GM19372 (cell line): ENCODE results near the gene PCDHB4.
"Not testable (repeated sequence)": the region's sequence is repeated elsewhere in the genome, so short reads cannot be mapped to it uniquely, and the experiment has no call there.

Source experiments
- ATAC-seq: cut with Tn5 transposase; IDR thresholded peaks from one replicate; pipeline ENCODE4 v1.9.1; 2021; ENCODE audit warnings: mild to moderate bottlenecking, low read depth, moderate library complexity; ENCODE audit not compliant: unreplicated experiment

The PCDHB4 gene

GRCh38 chr5:141149812-141150211, 28.2 kb downstream of the PCDHB4 start, which contains the start of gene PCDHB6:
PCDHB6 (plus strand) TSS chr5:141150057; CDS start chr5:141150258, 201 bp downstream.
- ATAC-seq, result no peak

- no peak for ATAC-seq
Observed at GRCh38 chr5:141150224-141150992, 28.8 kb downstream of the PCDHB4 start.

DNA sequence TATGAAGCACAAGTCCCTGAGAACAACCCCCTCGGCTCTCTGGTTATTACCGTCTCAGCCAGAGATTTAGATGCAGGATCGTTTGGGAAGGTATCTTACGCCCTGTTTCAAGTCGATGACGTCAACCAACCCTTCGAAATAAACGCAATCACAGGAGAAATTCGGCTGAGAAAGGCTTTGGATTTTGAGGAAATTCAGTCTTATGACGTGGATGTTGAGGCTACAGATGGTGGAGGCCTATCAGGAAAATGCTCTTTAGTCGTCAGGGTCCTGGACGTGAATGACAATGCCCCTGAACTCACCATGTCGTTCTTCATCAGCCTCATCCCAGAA, 29.3 kb downstream of the PCDHB4 start:
- ATAC-seq, result no peak

DNA sequence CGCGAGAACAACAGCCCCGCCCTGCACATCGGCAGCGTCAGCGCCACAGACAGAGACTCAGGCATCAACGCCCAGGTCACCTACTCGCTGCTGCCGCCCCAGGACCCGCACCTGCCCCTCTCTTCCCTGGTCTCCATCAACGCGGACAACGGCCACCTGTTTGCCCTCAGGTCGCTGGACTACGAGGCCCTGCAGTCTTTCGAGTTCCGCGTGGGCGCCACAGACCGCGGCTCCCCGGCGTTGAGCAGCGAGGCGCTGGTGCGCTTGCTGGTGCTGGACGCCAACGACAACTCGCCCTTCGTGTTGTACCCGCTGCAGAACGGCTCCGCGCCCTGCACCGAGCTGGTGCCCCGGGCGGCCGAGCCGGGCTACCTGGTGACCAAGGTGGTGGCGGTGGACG, 30.0 kb downstream of the PCDHB4 start:
- ATAC-seq, result not testable (repeated sequence)

DNA sequence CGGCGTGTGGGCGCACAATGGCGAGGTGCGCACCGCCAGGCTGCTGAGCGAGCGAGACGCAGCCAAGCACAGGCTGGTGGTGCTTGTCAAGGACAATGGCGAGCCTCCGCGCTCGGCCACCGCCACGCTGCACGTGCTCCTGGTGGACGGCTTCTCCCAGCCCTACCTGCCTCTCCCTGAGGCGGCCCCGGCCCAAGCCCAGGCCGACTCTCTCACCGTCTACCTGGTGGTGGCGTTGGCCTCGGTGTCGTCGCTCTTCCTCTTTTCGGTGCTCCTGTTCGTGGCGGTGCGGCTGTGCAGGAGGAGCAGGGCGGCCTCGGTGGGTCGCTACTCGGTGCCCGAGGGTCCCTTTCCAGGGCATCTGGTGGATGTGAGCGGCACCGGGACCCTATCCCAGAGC, 30.5 kb downstream of the PCDHB4 start:
- ATAC-seq, result not testable (repeated sequence)

GRCh38 chr5:141155540-141156374, 34.1 kb downstream of the PCDHB4 start:
- ATAC-seq, result no peak

DNA sequence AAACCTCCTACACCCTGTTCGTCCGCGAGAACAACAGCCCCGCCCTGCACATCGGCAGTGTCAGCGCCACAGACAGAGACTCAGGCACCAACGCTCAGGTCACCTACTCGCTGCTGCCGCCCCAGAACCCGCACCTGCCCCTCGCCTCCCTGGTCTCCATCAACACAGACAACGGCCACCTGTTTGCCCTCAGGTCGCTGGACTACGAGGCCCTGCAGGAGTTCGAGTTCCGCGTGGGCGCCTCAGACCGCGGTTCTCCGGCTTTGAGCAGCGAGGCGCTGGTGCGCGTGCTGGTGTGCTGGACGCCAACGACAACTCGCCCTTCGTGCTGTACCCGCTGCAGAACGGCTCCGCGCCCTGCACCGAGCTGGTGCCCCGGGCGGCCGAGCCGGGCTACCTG, 35.7 kb downstream of the PCDHB4 start:
- not testable (repeated sequence) for ATAC-seq

- not testable (repeated sequence) for ATAC-seq
Observed at GRCh38 chr5:141157901-141158300, 36.3 kb downstream of the PCDHB4 start.

DNA sequence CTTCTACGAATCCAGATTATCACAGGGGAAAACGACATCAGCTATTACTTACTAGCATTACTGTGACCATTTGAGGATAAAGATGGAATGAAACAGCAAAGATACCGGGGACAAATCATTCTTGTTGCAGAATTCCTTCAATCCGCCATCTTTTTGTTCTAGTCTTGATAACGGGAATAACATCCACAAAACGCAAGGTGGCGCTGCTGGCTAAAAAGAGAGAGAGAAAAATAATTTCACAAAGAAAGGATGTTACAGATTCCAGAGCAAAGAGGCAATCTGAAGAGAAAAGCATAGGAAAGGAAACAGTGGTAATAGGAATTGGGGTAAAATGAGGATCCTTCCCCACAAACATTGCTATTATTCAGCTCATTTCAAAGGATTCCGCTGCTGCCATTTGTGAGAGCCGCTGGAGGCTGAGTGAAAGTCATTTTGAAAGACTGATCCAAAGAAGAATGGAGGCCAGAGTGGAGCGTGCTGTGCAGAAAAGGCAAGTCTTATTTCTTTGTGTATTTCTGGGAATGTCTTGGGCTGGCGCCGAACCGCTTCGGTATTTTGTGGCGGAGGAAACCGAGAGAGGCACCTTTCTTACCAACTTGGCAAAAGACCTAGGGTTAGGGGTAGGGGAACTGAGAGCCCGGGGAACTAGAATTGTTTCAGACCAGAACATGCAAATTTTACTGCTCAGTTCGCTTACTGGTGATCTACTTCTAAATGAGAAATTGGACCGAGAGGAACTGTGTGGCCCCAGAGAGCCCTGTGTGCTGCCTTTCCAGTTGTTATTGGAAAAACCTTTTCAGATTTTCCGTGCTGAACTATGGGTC, 51.0 kb downstream of the PCDHB4 start, which contains the start of gene PCDHB7:
TSS of gene PCDHB7 (plus strand) at position 264 of the 824 bp plus-strand sequence. CDS start at position 456, 192 bp downstream.
- no peak for ATAC-seq

DNA sequence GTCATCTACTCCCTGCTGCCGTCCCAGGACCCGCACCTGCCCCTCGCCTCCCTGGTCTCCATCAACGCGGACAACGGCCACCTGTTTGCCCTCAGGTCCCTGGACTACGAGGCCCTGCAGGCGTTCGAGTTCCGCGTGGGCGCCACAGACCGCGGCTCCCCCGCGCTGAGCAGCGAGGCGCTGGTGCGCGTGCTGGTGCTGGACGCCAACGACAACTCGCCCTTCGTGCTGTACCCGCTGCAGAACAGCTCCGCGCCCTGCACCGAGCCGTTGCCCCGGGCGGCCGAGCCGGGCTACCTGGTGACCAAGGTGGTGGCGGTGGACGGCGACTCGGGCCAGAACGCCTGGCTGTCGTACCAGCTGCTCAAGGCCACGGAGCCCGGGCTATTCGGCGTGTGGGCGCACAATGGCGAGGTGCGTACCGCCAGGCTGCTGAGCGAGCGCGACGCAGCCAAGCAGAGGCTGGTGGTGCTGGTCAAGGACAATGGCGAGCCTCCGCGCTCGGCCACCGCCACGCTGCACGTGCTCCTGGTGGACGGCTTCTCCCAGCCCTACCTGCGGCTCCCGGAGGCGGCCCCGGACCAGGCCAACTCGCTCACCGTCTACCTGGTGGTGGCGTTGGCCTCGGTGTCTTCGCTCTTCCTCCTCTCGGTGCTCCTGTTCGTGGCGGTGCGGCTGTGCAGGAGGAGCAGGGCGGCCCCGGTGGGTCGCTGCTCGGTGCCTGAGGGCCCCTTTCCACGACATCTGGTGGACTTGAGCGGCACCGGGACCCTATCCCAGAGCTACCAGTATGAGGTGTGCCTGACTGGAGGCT, 52.9 kb downstream of the PCDHB4 start:
- not testable (repeated sequence) for ATAC-seq
